ENCODE data around the gene PTGER3. TPM values are rescaled to one million over a fixed set of nuclear protein-coding genes. Genes with fewer than 3 reads are reported as not detected.

PTGER3 gene
- total and polyA plus RNA-seq, 4 experiments from 2014 or later: 0.20 TPM; not detected in 3

DNA sequence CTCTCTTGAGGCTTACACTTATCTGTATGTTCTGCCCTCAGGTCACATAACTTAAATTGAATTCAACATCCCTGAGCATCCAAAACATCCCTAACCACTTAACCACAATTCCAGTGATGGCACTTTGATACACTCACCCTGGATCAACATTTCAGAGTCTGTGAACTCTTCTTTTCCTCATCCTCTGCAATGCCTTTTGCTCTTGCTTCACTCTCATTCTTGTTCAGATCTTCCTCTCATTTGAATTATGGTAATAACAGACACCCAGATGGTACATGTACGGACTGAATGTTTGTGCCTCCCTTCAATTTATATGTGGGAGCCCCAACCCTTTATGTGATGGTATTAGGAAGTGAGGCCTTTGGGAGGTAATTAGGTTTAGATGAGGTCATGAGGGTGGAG, 33.4 kb downstream of the PTGER3 start:
- H3K27ac Mint-ChIP-seq: no peak overlapping the region
- Histone ChIP-seq H3K4me1 (ENCODE audit: insufficient read depth, low read length) (no peaks in the 10 kb centered on the region), H3K9me3 (ENCODE audit: control insufficient read depth in 1 of 2, low read length in 2 of 2) (no peaks in the 10 kb centered on the region), H3K4me3 (ENCODE audit: low read length in 2 of 2) (no peak overlapping the region), H3K27ac (ENCODE audit: low read depth, low read length) (no peak overlapping the region), H3K36me3 (ENCODE audit: insufficient read depth, low read length) (no peaks in the 10 kb centered on the region), H3K27me3 (ENCODE audit: insufficient read depth, low read length) (no peaks in the 10 kb centered on the region)
- no peak overlapping the region for H3K4me3 Mint-ChIP-seq
- no peaks in the 10 kb centered on the region for H3K4me1 Mint-ChIP-seq
- peaks cover 5 to 12% of the 10 kb centered on the region in 2 donors for H3K27me3 Mint-ChIP-seq
- intact Hi-C loops (cut with micrococcal nuclease): no loop called here
- POLR2A ChIA-PET (ENCODE audit: partially characterized antibody): no interaction called here
- H3K9me3 Mint-ChIP-seq: no peaks in the 10 kb centered on the region
- CTCF ChIA-PET (ENCODE audit: partially characterized antibody): no interaction called here
- no peaks in the 10 kb centered on the region for H3K36me3 Mint-ChIP-seq
- no peak for DNase-seq

DNA sequence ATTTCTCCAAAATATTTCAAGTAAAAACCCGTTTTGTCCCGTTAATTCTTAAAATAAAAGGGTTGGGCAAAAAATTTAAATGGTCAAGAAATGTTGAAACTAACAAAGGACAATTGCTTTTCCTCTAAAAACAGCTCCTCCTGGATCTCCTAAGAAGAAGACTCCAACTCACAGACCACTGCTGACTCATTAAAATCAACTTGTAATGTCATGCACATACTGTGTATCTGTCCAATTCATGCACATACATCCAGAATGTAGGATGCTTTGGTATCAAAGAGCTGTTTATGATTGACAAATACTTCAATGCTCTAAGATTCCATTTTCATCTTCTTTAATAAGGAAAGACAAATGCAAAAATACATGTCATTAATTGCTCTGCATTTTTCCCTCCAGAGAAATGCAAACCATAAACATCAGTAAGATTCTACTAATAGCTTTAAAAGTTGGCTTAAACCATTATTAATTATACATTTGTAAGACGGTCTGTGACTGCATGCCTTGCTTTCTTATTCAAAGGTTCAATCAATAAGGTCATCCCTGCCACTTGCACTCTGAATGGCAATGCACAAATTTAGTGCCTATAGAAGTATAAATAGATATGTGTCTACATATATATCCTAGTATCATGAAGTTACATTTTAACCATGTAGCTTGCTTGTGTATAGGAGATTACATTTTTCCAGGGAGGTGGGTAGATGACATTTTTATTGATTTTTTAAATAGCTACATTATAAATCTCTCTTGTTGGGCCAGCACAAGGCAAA, 44.7 kb downstream of the PTGER3 start:
- Mint-ChIP-seq H3K36me3 (no peaks in the 10 kb centered on the region), H3K27ac (no peak overlapping the region), H3K4me3 (no peak overlapping the region), H3K27me3 (peaks cover 7 to 8% of the 10 kb centered on the region in 2 donors), H3K9me3 (no peaks in the 10 kb centered on the region), H3K4me1 (no peaks in the 10 kb centered on the region)
- H3K4me1 ChIP-seq (ENCODE audit: insufficient read depth, low read length): no peaks in the 10 kb centered on the region
- H3K27ac ChIP-seq (ENCODE audit: low read depth, low read length): no peak overlapping the region
- no peaks in the 10 kb centered on the region for H3K9me3 ChIP-seq (ENCODE audit: control insufficient read depth in 1 of 2, low read length in 2 of 2)
- DNase-seq: no peak
- H3K36me3 ChIP-seq (ENCODE audit: insufficient read depth, low read length): no peaks in the 10 kb centered on the region
- intact Hi-C loops (cut with micrococcal nuclease): no loop called here
- ChIA-PET POLR2A (ENCODE audit: partially characterized antibody) (no interaction called here), CTCF (ENCODE audit: partially characterized antibody) (no interaction called here)
- H3K4me3 ChIP-seq (ENCODE audit: low read length in 2 of 2): no peak overlapping the region
- no peaks in the 10 kb centered on the region for H3K27me3 ChIP-seq (ENCODE audit: insufficient read depth, low read length)

DNA sequence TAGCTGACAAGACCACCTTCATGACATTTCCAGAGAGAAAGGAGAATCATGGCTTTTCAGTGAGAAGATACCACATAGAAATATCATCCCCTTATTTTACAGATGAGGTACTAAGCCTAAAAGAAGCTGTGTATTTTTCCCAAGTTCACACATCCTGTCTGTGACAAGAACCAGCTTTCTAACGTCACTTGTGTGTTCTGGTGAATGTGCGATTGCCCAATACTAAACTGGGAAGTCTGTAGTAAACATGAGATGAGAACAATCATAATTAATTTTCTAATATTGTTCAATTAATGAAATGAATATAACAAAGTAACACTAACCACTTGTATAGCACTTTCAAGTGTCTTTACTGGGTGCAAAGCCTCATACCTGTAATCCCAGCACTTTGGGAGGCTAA, 46.0 kb downstream of the PTGER3 start:
- intact Hi-C loops (cut with micrococcal nuclease): no loop called here
- H3K4me1 Mint-ChIP-seq: no peaks in the 10 kb centered on the region

DNA sequence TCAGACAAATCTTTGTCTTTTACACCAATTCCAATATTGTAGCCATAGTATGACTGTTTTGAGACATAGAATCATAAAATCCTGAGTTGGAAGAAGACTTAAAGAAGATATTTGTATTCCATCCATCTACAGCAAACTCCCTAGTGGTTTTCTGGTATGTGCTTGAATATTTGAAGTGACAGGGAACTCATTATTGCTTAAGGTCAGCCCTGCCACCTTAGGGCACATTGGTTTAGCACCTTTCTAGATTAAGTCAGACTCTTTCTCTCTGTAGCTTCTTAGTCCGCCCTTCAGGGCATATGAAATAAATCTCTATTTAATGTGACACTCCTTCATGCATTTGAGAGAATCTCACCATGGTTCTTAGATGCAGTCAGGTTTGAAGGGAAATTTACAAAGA, 49.8 kb downstream of the PTGER3 start:
- no peak for DNase-seq
- Mint-ChIP-seq H3K4me1 (no peaks in the 10 kb centered on the region), H3K9me3 (no peaks in the 10 kb centered on the region), H3K27me3 (peaks cover 4 to 8% of the 10 kb centered on the region in 2 donors), H3K27ac (no peak overlapping the region), H3K4me3 (no peak overlapping the region), H3K36me3 (no peaks in the 10 kb centered on the region)
- CTCF ChIA-PET (ENCODE audit: partially characterized antibody): no interaction called here
- H3K4me3 ChIP-seq (ENCODE audit: low read length in 2 of 2): no peak overlapping the region
- H3K27ac ChIP-seq (ENCODE audit: low read depth, low read length): no peak overlapping the region
- H3K4me1 ChIP-seq (ENCODE audit: insufficient read depth, low read length): no peaks in the 10 kb centered on the region
- H3K36me3 ChIP-seq (ENCODE audit: insufficient read depth, low read length): no peaks in the 10 kb centered on the region
- H3K9me3 ChIP-seq (ENCODE audit: control insufficient read depth in 1 of 2, low read length in 2 of 2): no peaks in the 10 kb centered on the region
- intact Hi-C loops (cut with micrococcal nuclease): no loop called here
- H3K27me3 ChIP-seq (ENCODE audit: insufficient read depth, low read length): no peaks in the 10 kb centered on the region
- POLR2A ChIA-PET (ENCODE audit: partially characterized antibody): no interaction called here

More for the DNA sequence above, 46.0 kb downstream of the PTGER3 start:
- Histone ChIP-seq H3K27ac (ENCODE audit: low read depth, low read length) (no peak overlapping the region), H3K4me1 (ENCODE audit: insufficient read depth, low read length) (no peaks in the 10 kb centered on the region), H3K9me3 (ENCODE audit: control insufficient read depth in 1 of 2, low read length in 2 of 2) (no peaks in the 10 kb centered on the region), H3K4me3 (ENCODE audit: low read length in 2 of 2) (no peak overlapping the region), H3K27me3 (ENCODE audit: insufficient read depth, low read length) (no peaks in the 10 kb centered on the region), H3K36me3 (ENCODE audit: insufficient read depth, low read length) (no peaks in the 10 kb centered on the region)
- H3K27me3 Mint-ChIP-seq: peaks cover 3 to 4% of the 10 kb centered on the region in 2 donors
- CTCF ChIA-PET (ENCODE audit: partially characterized antibody): no interaction called here
- H3K36me3 Mint-ChIP-seq: no peaks in the 10 kb centered on the region
- DNase-seq: no peak
- H3K9me3 Mint-ChIP-seq: no peaks in the 10 kb centered on the region
- no peak overlapping the region for H3K27ac Mint-ChIP-seq
- POLR2A ChIA-PET (ENCODE audit: partially characterized antibody): no interaction called here
- H3K4me3 Mint-ChIP-seq: no peak overlapping the region

DNA sequence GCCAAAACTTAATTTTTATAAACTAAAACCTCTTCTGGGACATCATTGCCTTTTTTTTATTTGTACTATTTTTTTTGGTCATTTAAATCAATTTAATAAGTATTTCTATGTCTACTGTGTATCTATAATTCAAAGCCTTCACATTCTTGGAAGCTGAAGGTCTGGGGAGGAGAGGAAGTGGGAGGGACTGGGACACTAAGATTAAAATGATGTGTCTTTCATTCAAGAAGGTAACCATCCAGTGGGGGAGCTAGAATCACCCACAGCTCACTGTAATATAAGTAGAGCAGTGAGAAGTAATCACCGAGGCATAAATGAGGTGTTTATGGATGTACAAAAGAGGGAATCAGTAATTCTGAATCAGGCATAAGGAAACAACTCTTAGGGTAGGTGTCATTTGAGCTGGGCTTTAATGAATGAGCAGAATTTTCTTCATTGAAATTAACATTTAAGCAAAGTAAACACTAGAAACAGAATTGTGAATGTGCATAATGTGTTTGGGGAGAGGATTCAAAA, 52.8 kb downstream of the PTGER3 start:
- CTCF ChIA-PET (ENCODE audit: partially characterized antibody): no interaction called here
- H3K4me3 Mint-ChIP-seq: no peak overlapping the region

DNA sequence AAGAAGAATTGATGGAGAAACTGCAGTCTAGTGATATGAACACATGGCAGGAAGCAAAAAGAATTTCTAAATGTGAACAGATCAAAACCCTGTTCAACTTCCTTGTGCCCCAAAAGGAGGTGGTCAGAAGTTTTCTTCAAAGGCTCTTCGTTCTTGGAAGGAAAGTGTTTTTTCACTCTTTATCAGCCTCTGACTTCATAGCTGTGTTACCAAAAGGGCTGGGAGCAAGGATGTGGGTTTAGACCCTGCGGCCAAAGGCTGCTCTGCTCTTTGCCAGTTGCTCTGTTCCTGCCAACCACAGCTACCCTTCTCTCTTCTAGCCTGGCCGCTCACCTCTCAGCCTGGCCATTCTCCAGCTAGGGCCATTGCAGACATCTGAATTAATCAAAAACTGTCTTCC, 53.8 kb downstream of the PTGER3 start:
- Mint-ChIP-seq H3K27ac (no peak overlapping the region), H3K4me1 (no peaks in the 10 kb centered on the region), H3K36me3 (no peaks in the 10 kb centered on the region), H3K4me3 (no peak overlapping the region), H3K9me3 (no peaks in the 10 kb centered on the region), H3K27me3 (peaks cover 2 to 9% of the 10 kb centered on the region in 2 donors)
- H3K27me3 ChIP-seq (ENCODE audit: insufficient read depth, low read length): no peaks in the 10 kb centered on the region
- intact Hi-C loops (cut with micrococcal nuclease): no loop called here
- H3K36me3 ChIP-seq (ENCODE audit: insufficient read depth, low read length): no peaks in the 10 kb centered on the region
- no peak overlapping the region for H3K27ac ChIP-seq (ENCODE audit: low read depth, low read length)
- DNase-seq: no peak
- no peaks in the 10 kb centered on the region for H3K9me3 ChIP-seq (ENCODE audit: control insufficient read depth in 1 of 2, low read length in 2 of 2)
- H3K4me3 ChIP-seq (ENCODE audit: low read length in 2 of 2): no peak overlapping the region
- ChIA-PET POLR2A (ENCODE audit: partially characterized antibody) (no interaction called here), CTCF (ENCODE audit: partially characterized antibody) (no interaction called here)
- no peaks in the 10 kb centered on the region for H3K4me1 ChIP-seq (ENCODE audit: insufficient read depth, low read length)

More for the DNA sequence above, 52.8 kb downstream of the PTGER3 start:
- H3K36me3 ChIP-seq (ENCODE audit: insufficient read depth, low read length): no peaks in the 10 kb centered on the region
- Mint-ChIP-seq H3K36me3 (no peaks in the 10 kb centered on the region), H3K4me1 (no peaks in the 10 kb centered on the region), H3K27me3 (peaks cover 2 to 9% of the 10 kb centered on the region in 2 donors), H3K9me3 (no peaks in the 10 kb centered on the region), H3K27ac (no peak overlapping the region)
- H3K4me1 ChIP-seq (ENCODE audit: insufficient read depth, low read length): no peaks in the 10 kb centered on the region
- no peak overlapping the region for H3K4me3 ChIP-seq (ENCODE audit: low read length in 2 of 2)
- H3K27me3 ChIP-seq (ENCODE audit: insufficient read depth, low read length): no peaks in the 10 kb centered on the region
- intact Hi-C loops (cut with micrococcal nuclease): no loop called here
- no peaks in the 10 kb centered on the region for H3K9me3 ChIP-seq (ENCODE audit: control insufficient read depth in 1 of 2, low read length in 2 of 2)
- no peak for DNase-seq
- POLR2A ChIA-PET (ENCODE audit: partially characterized antibody): no interaction called here
- H3K27ac ChIP-seq (ENCODE audit: low read depth, low read length): no peak overlapping the region

DNA sequence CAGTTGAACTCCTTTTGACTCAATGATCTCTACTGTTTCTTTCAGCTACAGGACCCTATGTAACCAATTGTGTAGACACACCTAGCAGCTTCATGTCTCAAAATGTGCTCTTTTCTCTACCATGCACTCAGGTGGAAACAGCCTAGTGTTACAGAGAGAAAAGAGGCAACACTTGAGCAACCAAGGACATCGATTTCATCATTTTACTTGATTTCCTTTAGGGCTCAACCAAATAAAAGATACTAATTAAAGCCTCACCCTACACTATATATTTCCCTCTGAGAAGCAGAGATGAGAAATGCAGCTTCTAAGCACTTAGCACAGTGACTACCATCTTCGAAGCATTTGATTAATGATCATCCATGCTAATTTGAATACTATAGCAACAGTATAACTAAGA, 55.1 kb downstream of the PTGER3 start:
- Mint-ChIP-seq H3K27me3 (peaks cover 2 to 9% of the 10 kb centered on the region in 2 donors), H3K27ac (no peak overlapping the region), H3K36me3 (no peaks in the 10 kb centered on the region), H3K4me1 (no peaks in the 10 kb centered on the region), H3K4me3 (no peak overlapping the region), H3K9me3 (no peaks in the 10 kb centered on the region)
- H3K4me1 ChIP-seq (ENCODE audit: insufficient read depth, low read length): no peaks in the 10 kb centered on the region
- ChIA-PET CTCF (ENCODE audit: partially characterized antibody) (no interaction called here), POLR2A (ENCODE audit: partially characterized antibody) (no interaction called here)
- H3K9me3 ChIP-seq (ENCODE audit: control insufficient read depth in 1 of 2, low read length in 2 of 2): no peaks in the 10 kb centered on the region
- no peak overlapping the region for H3K27ac ChIP-seq (ENCODE audit: low read depth, low read length)
- intact Hi-C loops (cut with micrococcal nuclease): no loop called here
- no peak overlapping the region for H3K4me3 ChIP-seq (ENCODE audit: low read length in 2 of 2)
- no peaks in the 10 kb centered on the region for H3K36me3 ChIP-seq (ENCODE audit: insufficient read depth, low read length)
- no peak for DNase-seq
- no peaks in the 10 kb centered on the region for H3K27me3 ChIP-seq (ENCODE audit: insufficient read depth, low read length)
